PFSK-1 (cell line): ENCODE measurements around the gene CTIF.

Experiments used
- FOXP2 ChIP-seq: optimal IDR thresholded peaks from 2 replicates; pipeline ENCODE3; 2011; ENCODE audit warnings: borderline replicate concordance, control low read depth, inconsistent platforms; ENCODE audit not compliant: insufficient read depth; ENCODE audit errors: extremely low read length, extremely low read depth
- POLR2AphosphoS5 ChIP-seq: IDR thresholded peaks from 2 replicates; pipeline ENCODE4 v1.6.1; 2012; ENCODE audit warnings: low read depth, mild to moderate bottlenecking, control low read depth, low read length, moderate library complexity
- REST ChIP-seq, 2 experiments: IDR thresholded peaks; 2 replicates each; pipeline versions ENCODE4 v1.6.1 to v1.8.0; 2011 to 2012; ENCODE audit warnings: low read depth in 2 of 2, low read length in 2 of 2, control low read depth in 1 of 2, inconsistent platforms in 1 of 2, mild to moderate bottlenecking in 1 of 2, moderate library complexity in 1 of 2; ENCODE audit not compliant: insufficient read depth in 1 of 2
- SIN3A ChIP-seq: IDR thresholded peaks from 2 replicates; pipeline ENCODE4 v1.6.1; 2012; ENCODE audit warnings: mild to moderate bottlenecking, low read length, moderate library complexity, borderline replicate concordance; ENCODE audit not compliant: insufficient read depth
- TAF1 ChIP-seq: IDR thresholded peaks from 2 replicates; pipeline ENCODE4 v1.6.1; 2012; ENCODE audit warnings: low read length, control low read depth, borderline replicate concordance; ENCODE audit not compliant: insufficient read depth

The CTIF gene

GRCh38 chr18:48836806-48837615 lies 298.2 kb downstream of the CTIF start:
- TF ChIP-seq SIN3A, result no peak
- no peak for TF ChIP-seq REST (IDR thresholded peaks at IDR 0.05; ENCODE audit: insufficient read depth in 1 of 2, low read depth in 2 of 2, low read length in 2 of 2)
- TF ChIP-seq TAF1, result no peak
- TF ChIP-seq FOXP2, result no peak
- no peak for TF ChIP-seq POLR2AphosphoS5

GRCh38 chr18:48837676-48838075 lies 298.8 kb downstream of the CTIF start:
- no peak for TF ChIP-seq TAF1
- no peak for TF ChIP-seq FOXP2
- no peak for TF ChIP-seq SIN3A
- no peak for TF ChIP-seq POLR2AphosphoS5

GRCh38 chr18:48838166-48838775 lies 299.4 kb downstream of the CTIF start:
- TF ChIP-seq REST (IDR thresholded peaks at IDR 0.05; ENCODE audit: insufficient read depth in 1 of 2, low read depth in 2 of 2, low read length in 2 of 2) (no peak), SIN3A (no peak)

- TF ChIP-seq TAF1, result no peak
- no peak for TF ChIP-seq REST (IDR thresholded peaks at IDR 0.05; ENCODE audit: insufficient read depth in 1 of 2, low read depth in 2 of 2, low read length in 2 of 2)
- no peak for TF ChIP-seq FOXP2
- TF ChIP-seq SIN3A, result no peak
- no peak for TF ChIP-seq POLR2AphosphoS5
Measured at GRCh38 chr18:48838921-48839818, 300.3 kb downstream of the CTIF start.

- no peak for TF ChIP-seq SIN3A
Measured at GRCh38 chr18:48839819-48840490, 301.1 kb downstream of the CTIF start.
